ENCODE data around the gene COL3A1. TPM values are rescaled to one million over a fixed set of nuclear protein-coding genes. Genes with fewer than 3 reads are reported as not detected.

COL3A1 gene
- total RNA-seq, 1 donor from 2014 or later, result 0.43 TPM

GRCh38 chr2:189046320-189046719 is 72.1 kb downstream of the COL3A1 start:
- DNase-seq (ENCODE audit: low spot score), result no peak
- Mint-ChIP-seq H3K36me3 (ENCODE audit: low read depth) (no peaks in the 10 kb centered on the region), H3K27ac (no peak overlapping the region), H3K27me3 (ENCODE audit: low read depth) (no peaks in the 10 kb centered on the region), H3K4me1 (ENCODE audit: low read depth) (no peaks in the 10 kb centered on the region), H3K4me3 (ENCODE audit: low read depth) (no peak overlapping the region), H3K9me3 (no peaks in the 10 kb centered on the region)
- intact Hi-C loops (cut with micrococcal nuclease), result no loop called here

GRCh38 chr2:189047171-189047888 is 73.2 kb downstream of the COL3A1 start:
- Mint-ChIP-seq H3K27ac (no peak overlapping the region), H3K27me3 (ENCODE audit: low read depth) (no peaks in the 10 kb centered on the region), H3K36me3 (ENCODE audit: low read depth) (no peaks in the 10 kb centered on the region), H3K9me3 (no peaks in the 10 kb centered on the region), H3K4me1 (ENCODE audit: low read depth) (no peaks in the 10 kb centered on the region), H3K4me3 (ENCODE audit: low read depth) (no peak overlapping the region)
- intact Hi-C loops (cut with micrococcal nuclease), result no loop called here
- DNase-seq (ENCODE audit: low spot score), result no peak

GRCh38 chr2:189048189-189048588 is 74.0 kb downstream of the COL3A1 start:
- Mint-ChIP-seq H3K36me3 (ENCODE audit: low read depth) (no peaks in the 10 kb centered on the region), H3K27me3 (ENCODE audit: low read depth) (no peaks in the 10 kb centered on the region), H3K4me3 (ENCODE audit: low read depth) (no peak overlapping the region), H3K27ac (no peak overlapping the region), H3K4me1 (ENCODE audit: low read depth) (no peaks in the 10 kb centered on the region), H3K9me3 (no peaks in the 10 kb centered on the region)
- intact Hi-C loops (cut with micrococcal nuclease), result no loop called here
- no peak for DNase-seq (ENCODE audit: low spot score)

- Mint-ChIP-seq H3K4me1 (ENCODE audit: low read depth) (no peaks in the 10 kb centered on the region), H3K27me3 (ENCODE audit: low read depth) (no peaks in the 10 kb centered on the region), H3K27ac (no peak overlapping the region), H3K36me3 (ENCODE audit: low read depth) (no peaks in the 10 kb centered on the region), H3K9me3 (no peaks in the 10 kb centered on the region), H3K4me3 (ENCODE audit: low read depth) (no peak overlapping the region)
- no peak for DNase-seq (ENCODE audit: low spot score)
- intact Hi-C loops (cut with micrococcal nuclease), result no loop called here
Observed at GRCh38 chr2:189049709-189050164, 75.6 kb downstream of the COL3A1 start.

- no peak overlapping the region for H3K4me3 Mint-ChIP-seq (ENCODE audit: low read depth)
- no peak overlapping the region for H3K27ac Mint-ChIP-seq
- H3K27me3 Mint-ChIP-seq (ENCODE audit: low read depth), result no peaks in the 10 kb centered on the region
- H3K9me3 Mint-ChIP-seq, result no peaks in the 10 kb centered on the region
- H3K36me3 Mint-ChIP-seq (ENCODE audit: low read depth), result no peaks in the 10 kb centered on the region
- no peaks in the 10 kb centered on the region for H3K4me1 Mint-ChIP-seq (ENCODE audit: low read depth)
- no peak for DNase-seq (ENCODE audit: low spot score)
- intact Hi-C loops (cut with micrococcal nuclease), result no loop called here
Observed at GRCh38 chr2:189050165-189050712, 76.1 kb downstream of the COL3A1 start.

GRCh38 chr2:189056200-189057106 is 82.3 kb downstream of the COL3A1 start:
- H3K4me3 Mint-ChIP-seq (ENCODE audit: low read depth), result no peak overlapping the region
- H3K4me1 Mint-ChIP-seq (ENCODE audit: low read depth), result no peaks in the 10 kb centered on the region
- H3K27me3 Mint-ChIP-seq (ENCODE audit: low read depth), result no peaks in the 10 kb centered on the region
- no peaks in the 10 kb centered on the region for H3K36me3 Mint-ChIP-seq (ENCODE audit: low read depth)
- H3K27ac Mint-ChIP-seq, result no peak overlapping the region
- intact Hi-C loops (cut with micrococcal nuclease), result no loop called here
- H3K9me3 Mint-ChIP-seq, result no peaks in the 10 kb centered on the region
- no peak for DNase-seq (ENCODE audit: low spot score)

- intact Hi-C loops (cut with micrococcal nuclease), result no loop called here
- no peaks in the 10 kb centered on the region for H3K36me3 Mint-ChIP-seq (ENCODE audit: low read depth)
- H3K4me1 Mint-ChIP-seq (ENCODE audit: low read depth), result no peaks in the 10 kb centered on the region
- no peaks in the 10 kb centered on the region for H3K27me3 Mint-ChIP-seq (ENCODE audit: low read depth)
- no peak overlapping the region for H3K4me3 Mint-ChIP-seq (ENCODE audit: low read depth)
- DNase-seq (ENCODE audit: low spot score), result no peak
- no peak overlapping the region for H3K27ac Mint-ChIP-seq
- H3K9me3 Mint-ChIP-seq, result no peaks in the 10 kb centered on the region
Observed at GRCh38 chr2:189057316-189057715, 83.1 kb downstream of the COL3A1 start.

GRCh38 chr2:189060096-189060642 is 86.0 kb downstream of the COL3A1 start:
- Mint-ChIP-seq H3K36me3 (ENCODE audit: low read depth) (no peaks in the 10 kb centered on the region), H3K27me3 (ENCODE audit: low read depth) (no peaks in the 10 kb centered on the region), H3K9me3 (no peaks in the 10 kb centered on the region), H3K4me3 (ENCODE audit: low read depth) (no peak overlapping the region), H3K4me1 (ENCODE audit: low read depth) (no peaks in the 10 kb centered on the region), H3K27ac (no peak overlapping the region)
- no peak for DNase-seq (ENCODE audit: low spot score)
- intact Hi-C loops (cut with micrococcal nuclease), result no loop called here

Other genes starting within 250 kb of the COL3A1 start
- gene COL5A2, start 205.4 kb downstream of the COL3A1 start, total RNA-seq, result 0.05 and 0.23 TPM in 2 replicates